GM12875 (cell line): Measurements from ENCODE around the gene USP12.
"Not testable (repeated sequence)": the region's sequence is repeated elsewhere in the genome, so short reads cannot be mapped to it uniquely, and the experiment has no call there.

ENCODE experiments used
- H3K4me3 ChIP-seq: one replicate; pipeline ENCODE4 v1.5.1; 2011; ENCODE audit warnings: low read depth, low read length, control low read depth
- CTCF ChIP-seq: IDR thresholded peaks from 2 replicates; pipeline ENCODE4 v1.5.1; 2011; ENCODE audit warnings: low read depth, mild to moderate bottlenecking, control low read depth, inconsistent platforms, low read length, moderate library complexity, borderline replicate concordance; ENCODE audit not compliant: insufficient read depth

The USP12 gene

GRCh38 chr13:27193496-27193895 lies 21.9 kb upstream of the USP12 start:
- no peak for TF ChIP-seq CTCF
- H3K4me3 ChIP-seq: no peak overlapping the region

- TF ChIP-seq CTCF: no peak
Observed at GRCh38 chr13:27192973-27193372, 21.4 kb upstream of the USP12 start.

GRCh38 chr13:27192367-27192766 lies 20.8 kb upstream of the USP12 start:
- not testable (repeated sequence) for H3K4me3 ChIP-seq

More at GRCh38 chr13:27192973-27193372, 21.4 kb upstream of the USP12 start:
- H3K4me3 ChIP-seq: no peak overlapping the region

- H3K4me3 ChIP-seq: no peak overlapping the region
- no peak for TF ChIP-seq CTCF
Observed at GRCh38 chr13:27189192-27189591, 17.6 kb upstream of the USP12 start.

- TF ChIP-seq CTCF: no peak
- no peak overlapping the region for H3K4me3 ChIP-seq
Observed at GRCh38 chr13:27188239-27188638, 16.6 kb upstream of the USP12 start.

- TF ChIP-seq CTCF: no peak
- H3K4me3 ChIP-seq: no peak overlapping the region
Observed at GRCh38 chr13:27186295-27186694, 14.7 kb upstream of the USP12 start.

- no peak overlapping the region for H3K4me3 ChIP-seq
- no peak for TF ChIP-seq CTCF
Observed at GRCh38 chr13:27183561-27184147, 12.0 kb upstream of the USP12 start.
